Calu3 (cell line): ENCODE data around the gene RNASE1. TPM values are rescaled to one million over a fixed set of nuclear protein-coding genes. Genes with fewer than 3 reads are reported as not detected.

Source experiments
- Bru-seq: library from RNA; stranded (reverse); fragments of 400-500 nt; gene quantifications from one replicate; lab custom pipeline; 2021; lab: Mats Ljungman, UMichigan
- BruChase-seq, 2 experiments: library from RNA; stranded (reverse); fragments of 400-500 nt; gene quantifications; one replicate each; lab custom pipeline; 2021; lab: Mats Ljungman, UMichigan
- BruUV-seq: library from RNA; stranded (reverse); fragments of 400-500 nt; replicated peaks from 2 replicates; lab custom pipeline; 2021; lab: Mats Ljungman, UMichigan
- CTCF ChIA-PET: fragments of 300-600 bp; sonication (Branson Sonifier 250); formaldehyde crosslinking; loops from one replicate; lab custom pipeline; 2022; ENCODE audit warnings: antibody characterized with exemption; lab: Charles Lee
- DNase-seq: peaks from one replicate; pipeline ENCODE4 v3.0.0; 2022
- H3K27ac Mint-ChIP-seq: one replicate; pipeline ENCODE4 v1.8.0; 2022; ENCODE audit warnings: mixed read lengths; ENCODE audit not compliant: unreplicated experiment
- H3K27me3 Mint-ChIP-seq: one replicate; pipeline ENCODE4 v1.8.0; 2022; ENCODE audit warnings: mixed read lengths; ENCODE audit not compliant: unreplicated experiment
- H3K36me3 Mint-ChIP-seq: one replicate; pipeline ENCODE4 v1.8.0; 2022; ENCODE audit warnings: mild to moderate bottlenecking, moderate library complexity, mixed read lengths; ENCODE audit not compliant: insufficient read depth, unreplicated experiment
- H3K4me1 Mint-ChIP-seq: one replicate; pipeline ENCODE4 v1.8.0; 2022; ENCODE audit warnings: mild to moderate bottlenecking, low read depth, mixed read lengths; ENCODE audit not compliant: unreplicated experiment
- H3K4me3 Mint-ChIP-seq: one replicate; pipeline ENCODE4 v1.8.0; 2022; ENCODE audit warnings: mild to moderate bottlenecking, low read depth, moderate library complexity, mixed read lengths; ENCODE audit not compliant: unreplicated experiment
- H3K9me3 Mint-ChIP-seq: one replicate; pipeline ENCODE4 v1.8.0; 2022; ENCODE audit warnings: low read depth, mixed read lengths; ENCODE audit not compliant: unreplicated experiment
- intact Hi-C: fragments of 100-400 bp; cut with micrococcal nuclease; formaldehyde crosslinking; loops from one replicate; pipeline ENCODE4 v1.10.0; 2022; ENCODE audit not compliant: unreplicated experiment
- long read RNA-seq: library from polyadenylated mRNA; stranded (forward); transcript quantifications from one replicate; pipeline ENCODE4 v2.0.0, GENCODE V29; 2022
- total RNA-seq: library from RNA; stranded (reverse); gene quantifications from 2 replicates; pipeline ENCODE4 v1.2.3, GENCODE V29; 2022
- TF ChIP-seq, protein P1 (sequence below): fragments of 200-600 bp; IDR thresholded peaks from one replicate; pipeline ENCODE4 v1.8.0; 2022; ENCODE audit warnings: antibody characterized with exemption; ENCODE audit not compliant: unreplicated experiment

RNASE1 gene
- total RNA-seq = 40.2 and 45.8 TPM in 2 replicates
- Bru-seq, nascent RNA = percentile 53 among the genes with signal in this experiment
- BruChase-seq, experiment 1, labeled RNA remaining after a 6-hour chase = percentile 85 among the genes with signal in this experiment
- BruChase-seq, experiment 2, labeled RNA remaining after a 2-hour chase = percentile 68 among the genes with signal in this experiment
- long read RNA-seq, transcript RNASE1-202 (2 exons, 1,348 nt) = major isoform, 76 of 87 reads
- long read RNA-seq, partial matches to known transcripts = 0 of 87 reads
- long read RNA-seq, other reads (novel, unspliced or antisense) = 4 of 87 reads

DNA sequence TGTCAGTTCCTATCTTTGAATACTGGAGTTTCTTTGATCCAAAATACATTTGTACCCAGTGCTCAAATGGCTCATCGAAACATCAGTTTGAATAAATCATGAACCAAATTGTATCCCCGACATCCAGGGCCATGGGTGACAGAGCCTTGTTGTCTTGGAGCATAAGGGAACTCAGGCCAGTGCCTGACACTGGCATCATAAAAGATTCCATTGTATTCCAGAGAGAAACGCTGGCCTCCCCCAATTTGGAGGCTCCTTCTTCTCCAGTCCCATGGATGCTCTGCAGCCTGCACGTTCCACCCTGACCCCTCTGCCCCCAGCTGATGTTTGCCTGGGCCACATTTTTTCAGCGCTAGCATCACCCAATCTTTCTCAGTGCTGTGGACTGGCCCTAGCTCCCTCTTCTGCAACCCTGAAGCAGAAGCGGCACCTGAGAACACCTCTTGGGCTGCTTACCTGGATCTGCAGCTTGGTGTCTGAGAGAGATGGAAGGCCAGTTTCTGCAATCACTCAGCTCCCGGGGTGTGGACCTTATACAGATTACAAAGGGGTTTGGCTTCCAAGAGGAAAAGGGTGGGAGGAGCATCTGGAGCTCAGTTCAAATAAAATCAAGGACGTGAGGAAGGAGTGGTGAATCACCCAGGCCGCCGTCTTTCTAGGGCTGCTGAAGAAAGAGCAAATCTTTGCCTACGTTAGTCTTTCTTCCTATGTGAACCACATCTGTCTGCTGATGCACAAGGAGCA is at the start of gene RNASE1:
RNASE1 (minus strand) TSS at position 504 of the 744 bp plus-strand sequence. CDS start 776 bp downstream, outside the sequence.
- CTCF ChIA-PET = interaction anchor here (0.6 to 1.2 kb wide), 5 partner anchors 9 to 88 kb away, joined by 3 to 8 read pairs (median 3); no protein-coding TSS in a partner anchor
- TF ChIP-seq, protein P1, sequence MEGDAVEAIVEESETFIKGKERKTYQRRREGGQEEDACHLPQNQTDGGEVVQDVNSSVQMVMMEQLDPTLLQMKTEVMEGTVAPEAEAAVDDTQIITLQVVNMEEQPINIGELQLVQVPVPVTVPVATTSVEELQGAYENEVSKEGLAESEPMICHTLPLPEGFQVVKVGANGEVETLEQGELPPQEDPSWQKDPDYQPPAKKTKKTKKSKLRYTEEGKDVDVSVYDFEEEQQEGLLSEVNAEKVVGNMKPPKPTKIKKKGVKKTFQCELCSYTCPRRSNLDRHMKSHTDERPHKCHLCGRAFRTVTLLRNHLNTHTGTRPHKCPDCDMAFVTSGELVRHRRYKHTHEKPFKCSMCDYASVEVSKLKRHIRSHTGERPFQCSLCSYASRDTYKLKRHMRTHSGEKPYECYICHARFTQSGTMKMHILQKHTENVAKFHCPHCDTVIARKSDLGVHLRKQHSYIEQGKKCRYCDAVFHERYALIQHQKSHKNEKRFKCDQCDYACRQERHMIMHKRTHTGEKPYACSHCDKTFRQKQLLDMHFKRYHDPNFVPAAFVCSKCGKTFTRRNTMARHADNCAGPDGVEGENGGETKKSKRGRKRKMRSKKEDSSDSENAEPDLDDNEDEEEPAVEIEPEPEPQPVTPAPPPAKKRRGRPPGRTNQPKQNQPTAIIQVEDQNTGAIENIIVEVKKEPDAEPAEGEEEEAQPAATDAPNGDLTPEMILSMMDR = no peak
- DNase-seq = peak; percentile 52
- Mint-ChIP-seq H3K27me3 (no peaks in the 10 kb centered on the region), H3K36me3 (peaks cover 7% of the 10 kb centered on the region), H3K27ac (no peak within 1 kb of the TSS), H3K9me3 (no peaks in the 10 kb centered on the region), H3K4me3 (peak within 1 kb of the TSS; percentile 61), H3K4me1 (peaks cover 45% of the 10 kb centered on the region)
- intact Hi-C loops = loop anchor here (5.0 to 10.0 kb wide), 2 partner anchors 58 to 95 kb away; partner anchors contain the start of gene EDDM3A
- BruUV-seq = no TSS peak

DNA sequence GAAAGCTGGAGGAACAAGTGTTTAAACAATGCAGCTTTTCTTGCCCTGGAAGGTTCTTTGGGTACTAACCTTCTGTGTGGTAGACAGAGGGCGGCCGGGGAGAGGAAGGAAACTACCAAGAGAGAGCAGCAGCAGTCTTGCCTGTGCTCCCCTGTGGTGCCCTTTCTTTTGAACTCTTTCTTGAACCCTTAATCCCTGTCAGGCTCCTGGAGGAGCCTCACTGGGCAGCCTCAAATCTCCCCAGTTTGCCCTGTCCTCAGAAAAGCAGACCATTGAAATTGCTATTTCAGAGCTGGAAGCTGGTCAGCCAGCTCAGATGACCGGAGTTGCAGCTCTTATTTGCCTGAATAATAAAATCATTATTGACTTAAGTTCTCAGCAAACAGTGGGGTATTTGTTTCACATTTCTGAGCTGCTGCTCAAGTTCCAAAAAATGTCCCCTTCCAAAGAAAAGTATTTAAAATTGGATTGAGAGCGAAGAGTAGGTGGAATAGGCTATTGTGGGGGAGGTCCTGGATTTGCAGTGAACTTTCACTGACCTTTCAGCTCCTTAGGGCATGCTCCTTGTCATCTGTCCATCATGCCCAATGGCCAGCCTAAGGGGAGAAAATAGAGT is 46.4 kb upstream of the RNASE1 start:
- Mint-ChIP-seq H3K4me3 (peak overlapping the region; percentile 11), H3K9me3 (no peaks in the 10 kb centered on the region), H3K27ac (peak overlapping the region; percentile 50), H3K36me3 (no peaks in the 10 kb centered on the region), H3K4me1 (peaks cover 16% of the 10 kb centered on the region), H3K27me3 (no peaks in the 10 kb centered on the region)
- CTCF ChIA-PET = interaction anchor here (0.6 to 1.4 kb wide), 9 partner anchors 9 to 603 kb away, joined by 3 to 6 read pairs (median 3); no protein-coding TSS in a partner anchor
- no TSS peak for BruUV-seq
- TF ChIP-seq, protein P1 = no peak
- DNase-seq = no peak
- intact Hi-C loops = no loop called here

DNA sequence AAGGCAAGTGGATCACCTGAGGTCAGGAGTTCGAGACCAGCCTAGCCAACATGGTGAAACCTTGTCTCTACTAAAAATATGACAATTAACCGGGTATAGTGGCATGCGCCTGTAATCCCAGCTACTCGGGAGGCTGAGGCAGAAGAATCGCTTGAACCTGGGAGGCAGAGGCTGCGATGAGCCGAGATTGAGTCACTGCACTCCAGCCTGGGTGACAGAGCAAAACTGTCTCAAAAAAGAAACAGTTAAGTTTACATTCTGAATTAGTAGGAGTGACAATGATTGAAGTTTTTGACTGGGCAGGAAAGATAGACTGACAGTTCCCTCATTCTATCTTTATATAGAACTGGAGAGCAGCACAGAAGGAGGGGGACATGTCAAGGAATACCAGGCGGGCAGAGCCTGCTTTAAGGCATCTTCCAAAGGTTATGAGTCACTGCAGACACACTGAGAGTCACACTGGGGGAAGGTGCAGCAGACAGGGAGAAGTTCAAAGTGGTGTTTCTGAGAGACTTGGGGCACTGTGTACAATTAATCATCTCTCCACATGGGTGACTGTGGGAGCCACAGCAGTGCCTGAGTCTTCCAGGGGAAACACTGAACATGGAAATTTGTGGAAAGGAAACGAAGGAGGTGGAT is 45.8 kb upstream of the RNASE1 start:
- Mint-ChIP-seq H3K27me3 (no peaks in the 10 kb centered on the region), H3K4me3 (peak overlapping the region; percentile 11), H3K9me3 (no peaks in the 10 kb centered on the region), H3K4me1 (peaks cover 16% of the 10 kb centered on the region), H3K36me3 (no peaks in the 10 kb centered on the region), H3K27ac (peak overlapping the region; percentile 50)
- BruUV-seq = no TSS peak
- intact Hi-C loops = no loop called here
- DNase-seq = peak; percentile 45
- CTCF ChIA-PET = interaction anchor here (0.7 to 1.4 kb wide), 8 partner anchors 9 to 235 kb away, joined by 3 to 6 read pairs (median 3); no protein-coding TSS in a partner anchor
- TF ChIP-seq, protein P1 = no peak

DNA sequence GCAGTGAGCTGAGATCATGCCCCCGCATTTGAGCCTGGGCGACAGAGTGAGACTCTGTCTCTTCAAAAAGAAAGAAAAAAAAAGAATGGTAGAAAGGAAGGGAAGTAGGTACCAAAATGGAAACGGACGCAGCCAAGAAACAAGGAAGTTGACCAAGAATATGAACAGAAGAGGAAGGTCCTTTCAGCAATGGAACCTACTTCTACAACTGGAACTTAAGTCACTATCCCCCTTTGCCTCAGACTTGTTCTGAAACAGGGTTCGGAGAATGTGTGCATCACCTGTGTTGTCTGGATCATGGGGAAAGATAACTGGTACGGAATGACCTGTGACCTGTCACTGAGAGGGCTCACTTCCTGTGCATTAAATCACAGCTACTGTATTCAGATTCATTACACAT is 43.9 kb upstream of the RNASE1 start:
- CTCF ChIA-PET = no interaction called here
- intact Hi-C loops = no loop called here

More for the DNA sequence above, 43.9 kb upstream of the RNASE1 start:
- no peaks in the 10 kb centered on the region for H3K36me3 Mint-ChIP-seq
- no peaks in the 10 kb centered on the region for H3K9me3 Mint-ChIP-seq
- DNase-seq = no peak
- H3K27me3 Mint-ChIP-seq = no peaks in the 10 kb centered on the region
- no TSS peak for BruUV-seq
- no peak overlapping the region for H3K27ac Mint-ChIP-seq
- H3K4me3 Mint-ChIP-seq = no peak overlapping the region
- TF ChIP-seq, protein P1 = no peak
- peaks cover 16% of the 10 kb centered on the region for H3K4me1 Mint-ChIP-seq
